IMR-90 (cell line): ENCODE data around the gene PFN1. TPM values are rescaled to one million over a fixed set of nuclear protein-coding genes. Genes with fewer than 3 reads are reported as not detected.
"Not testable (repeated sequence)": the region's sequence is repeated elsewhere in the genome, so short reads cannot be mapped to it uniquely, and the experiment has no call there.

Experiments
- ATAC-seq: fragments of 200-7000 bp; cut with Tn5 transposase; 2 replicates; pipeline ENCODE4 v1.9.1; 2020; ENCODE audit warnings: low read depth, mild to moderate bottlenecking, moderate library complexity
- BruUV-seq: library from RNA; stranded (reverse); fragments of 400-500 nt; replicated peaks from 2 replicates; lab custom pipeline; 2021; lab: Mats Ljungman, UMichigan
- CTCF ChIA-PET: fragments of 300-600 bp; formaldehyde crosslinking; extraction: SDS; loops from one replicate; lab custom pipeline; 2021; ENCODE audit warnings: antibody characterized with exemption; lab: Yijun Ruan, JAX
- POLR2A ChIA-PET: fragments of 300-600 bp; sonication (Branson Sonifier 250); formaldehyde crosslinking; loops from one replicate; lab custom pipeline; 2022; ENCODE audit warnings: antibody characterized with exemption; ENCODE audit not compliant: unreplicated experiment; lab: Charles Lee
- DNase-seq: peaks from one replicate; pipeline ENCODE4 v3.0.0; 2013
- H2AFZ ChIP-seq: replicated peaks from 2 replicates; pipeline ENCODE3; 2013; ENCODE audit warnings: low read length, mild to moderate bottlenecking; ENCODE audit not compliant: poor library complexity
- H2AK5ac ChIP-seq: 2 replicates; pipeline ENCODE4 v1.6.1; 2013; ENCODE audit warnings: low read depth, low read length, inconsistent platforms
- H2AK9ac ChIP-seq: replicated peaks from 2 replicates; pipeline ENCODE3; 2013; ENCODE audit warnings: mild to moderate bottlenecking, low read depth, low read length, moderate library complexity; ENCODE audit not compliant: poor library complexity
- H2BK120ac ChIP-seq: 2 replicates; pipeline ENCODE4 v1.6.1; 2013; ENCODE audit warnings: low read depth, low read length, inconsistent platforms
- H2BK15ac ChIP-seq: 3 replicates; pipeline ENCODE4 v1.6.1; 2013; ENCODE audit warnings: low read depth, low read length, inconsistent platforms
- H2BK20ac ChIP-seq: 2 replicates; pipeline ENCODE4 v1.6.1; 2013; ENCODE audit warnings: low read depth, mild to moderate bottlenecking, inconsistent platforms, low read length, moderate library complexity
- H2BK5ac ChIP-seq: 2 replicates; pipeline ENCODE4 v1.6.1; 2013; ENCODE audit warnings: mild to moderate bottlenecking, low read depth, low read length, inconsistent platforms; ENCODE audit not compliant: poor library complexity, severe bottlenecking
- H3K14ac ChIP-seq: replicated peaks from 2 replicates; pipeline ENCODE4 v1.6.1; 2013; ENCODE audit warnings: low read depth, low read length, inconsistent platforms
- H3K18ac ChIP-seq: 2 replicates; pipeline ENCODE4 v1.6.1; 2013; ENCODE audit warnings: low read depth, low read length, control low read depth
- H3K23ac ChIP-seq: 2 replicates; pipeline ENCODE4 v1.6.1; 2013; ENCODE audit warnings: low read depth, low read length, inconsistent platforms
- H3K27ac ChIP-seq: 2 replicates; pipeline ENCODE4 v1.5.1; 2013; ENCODE audit warnings: mild to moderate bottlenecking, control low read depth, low read length; ENCODE audit not compliant: insufficient read depth
- H3K27me3 ChIP-seq: 2 replicates; pipeline ENCODE4 v1.6.1; 2013; ENCODE audit warnings: low read length; ENCODE audit not compliant: control insufficient read depth, insufficient read depth
- H3K36me3 ChIP-seq: 2 replicates; pipeline ENCODE4 v1.6.1; 2013; ENCODE audit warnings: low read length, mixed read lengths; ENCODE audit not compliant: control insufficient read depth, insufficient read depth
- H3K4ac ChIP-seq: 2 replicates; pipeline ENCODE4 v1.6.1; 2013; ENCODE audit warnings: low read depth, low read length, inconsistent platforms
- H3K4me1 ChIP-seq: 2 replicates; pipeline ENCODE4 v1.6.1; 2013; ENCODE audit warnings: low read length, mixed read lengths; ENCODE audit not compliant: control insufficient read depth, insufficient read depth
- H3K4me2 ChIP-seq: 2 replicates; pipeline ENCODE4 v1.6.1; 2013; ENCODE audit warnings: low read depth, mild to moderate bottlenecking, control low read depth, low read length, moderate library complexity
- H3K4me3 ChIP-seq: 2 replicates; pipeline ENCODE4 v1.5.1; 2013; ENCODE audit warnings: low read depth, mild to moderate bottlenecking, control low read depth, low read length, moderate library complexity; ENCODE audit not compliant: insufficient read depth
- H3K56ac ChIP-seq: 2 replicates; pipeline ENCODE4 v1.6.1; 2013; ENCODE audit warnings: low read length, inconsistent platforms; ENCODE audit not compliant: insufficient read depth; ENCODE audit errors: extremely low read depth
- H3K79me1 ChIP-seq, 2 experiments: 2 replicates each; pipeline ENCODE4 v1.6.1; 2013; ENCODE audit warnings: low read length in 2 of 2, inconsistent platforms in 1 of 2, low read depth in 1 of 2
- H3K9ac ChIP-seq: 2 replicates; pipeline ENCODE4 v1.6.1; 2013; ENCODE audit warnings: low read depth, low read length, control low read depth
- H3K9me1 ChIP-seq: 2 replicates; pipeline ENCODE4 v1.6.1; 2013; ENCODE audit warnings: low read length, inconsistent platforms; ENCODE audit not compliant: insufficient read depth
- H3K9me3 ChIP-seq: 2 replicates; pipeline ENCODE4 v1.6.1; 2013; ENCODE audit warnings: low read length; ENCODE audit not compliant: control insufficient read depth, insufficient read depth
- H4K20me1 ChIP-seq: 2 replicates; pipeline ENCODE4 v1.6.1; 2013; ENCODE audit warnings: low read length, inconsistent platforms; ENCODE audit not compliant: insufficient read depth
- H4K5ac ChIP-seq: 2 replicates; pipeline ENCODE4 v1.6.1; 2013; ENCODE audit warnings: mild to moderate bottlenecking, low read depth, low read length, control low read depth
- H4K8ac ChIP-seq, 2 experiments: 2 replicates each; pipeline ENCODE4 v1.6.1; 2013; ENCODE audit warnings: low read depth in 2 of 2, low read length in 2 of 2, control low read depth in 1 of 2, inconsistent platforms in 1 of 2
- H4K91ac ChIP-seq: 2 replicates; pipeline ENCODE4 v1.6.1; 2013; ENCODE audit warnings: low read depth, low read length, inconsistent platforms; ENCODE audit not compliant: insufficient read depth
- WGBS, 2 experiments: methylation state at CpG; one replicate each; pipeline versions ENCODE4 v1.1.5 to v1.1.7; 2013; ENCODE audit warnings: missing lambda C conversion rate in 2 of 2; ENCODE audit not compliant: insufficient read length in 1 of 2; ENCODE audit errors: extremely low coverage in 2 of 2; 5-methylcytosine and 5-hydroxymethylcytosine counted together
- dilution Hi-C: fragments of 300-500 bp; cut with HindIII; formaldehyde crosslinking; loops from one replicate; pipeline ENCODE4 v1.14.3; 2018; ENCODE audit warnings: low sequenced_read_pairs; ENCODE audit not compliant: unreplicated experiment
- in situ Hi-C: fragments of 300-500 bp; cut with MboI; formaldehyde crosslinking; loops from 3 replicates; pipeline ENCODE4 v1.14.3; 2019; ENCODE audit warnings: low sequenced_read_pairs, inconsistent platforms, mixed read lengths
- intact Hi-C: fragments of 100-400 bp; cut with micrococcal nuclease; formaldehyde crosslinking; loops from 2 replicates; pipeline ENCODE4 v1.10.0; 2022
- polyA plus RNA-seq, 3 experiments: library from polyadenylated mRNA; depleted of rRNA; stranded (reverse); fragments of >200 nt; gene quantifications; 2 replicates each; pipeline ENCODE4 v1.2.3, GENCODE V29; 2012; ENCODE audit warnings: low replicate concordance in 1 of 3
- total RNA-seq: library from RNA; depleted of rRNA; stranded (reverse); fragments of >200 nt; gene quantifications from 2 replicates; pipeline ENCODE4 v1.2.3, GENCODE V29; 2012

The PFN1 gene
- total and polyA plus RNA-seq, 2 of the 4 experiments (the other 2 are of a cell fraction): 348 to 1,671 TPM

DNA sequence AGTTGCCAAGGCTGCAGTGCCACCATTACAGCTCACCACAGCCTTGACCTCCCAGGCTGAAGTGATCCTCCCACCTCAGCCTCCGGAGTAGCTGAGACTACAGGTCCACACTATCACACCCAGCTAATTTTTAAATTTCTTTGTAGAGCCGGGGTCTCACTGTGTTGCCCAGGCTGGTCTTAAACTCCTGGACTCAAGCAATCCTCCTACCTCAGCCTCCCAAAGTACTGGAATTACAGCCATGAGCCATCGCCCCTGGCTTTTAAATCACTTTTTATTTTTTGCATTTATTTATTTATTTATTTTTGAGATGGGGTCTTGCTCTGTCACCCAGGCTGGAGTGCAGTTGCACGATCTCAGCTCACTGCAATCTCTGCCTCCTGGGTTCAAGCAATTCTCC, 33.8 kb downstream of the PFN1 start:
- BruUV-seq, H3K4me2 ChIP-seq, H2AFZ ChIP-seq, CTCF ChIA-PET, H2BK15ac ChIP-seq, H3K4ac ChIP-seq, H3K36me3 ChIP-seq, H2BK5ac ChIP-seq, H4K91ac ChIP-seq, H3K27ac ChIP-seq, H3K9me3 ChIP-seq, H3K79me1 ChIP-seq, H3K27me3 ChIP-seq, H3K56ac ChIP-seq, intact Hi-C loops, H4K5ac ChIP-seq, H2BK120ac ChIP-seq, dilution Hi-C loops, H3K9me1 ChIP-seq, H3K4me3 ChIP-seq, H2AK9ac ChIP-seq, H3K14ac ChIP-seq, H4K20me1 ChIP-seq, DNase-seq, H2BK20ac ChIP-seq, H4K8ac ChIP-seq, H3K4me1 ChIP-seq, H3K9ac ChIP-seq, H2AK5ac ChIP-seq, H3K23ac ChIP-seq, H3K18ac ChIP-seq, ATAC-seq: not testable (repeated sequence)
- POLR2A ChIA-PET: interaction anchor here (0.6 kb wide), 1 partner anchor 20 kb away, joined by 14 read pairs; no protein-coding TSS in a partner anchor
- in situ Hi-C loops: loop anchor here (10.0 kb wide), 1 partner anchor 140 kb away; no protein-coding TSS in a partner anchor
- WGBS, 2 experiments: 82% methylated on average over 2 of the region's 4 CpGs; no CpG with 5 or more reads in 1 of the 2 experiments
